H1 (cell line): ENCODE data around the gene TMEM187. TPM values are rescaled to one million over a fixed set of nuclear protein-coding genes. Genes with fewer than 3 reads are reported as not detected.

Experiments used
- RFX5 ChIP-seq: IDR thresholded peaks from 2 replicates; pipeline ENCODE4 v1.6.1; 2011; ENCODE audit warnings: low read depth, low read length, improper control_type of control experiment, borderline replicate concordance
- TBP ChIP-seq: IDR thresholded peaks from 2 replicates; pipeline ENCODE4 v1.6.1; 2011; ENCODE audit warnings: low read depth, low read length, improper control_type of control experiment
- polyA plus RNA-seq, 7 experiments: library from polyadenylated mRNA; depleted of rRNA in 3 of 7; stranded (reverse) in 5 of 7; unstranded in 2 of 7; fragments of >200 nt in 5 of 7; fragments of 200-250 nt in 2 of 7; gene quantifications; 1 replicate in 5 of 7; 2 replicates in 1 of 7; 4 replicates in 1 of 7; pipeline versions ENCODE4 v1.2.1 to v1.2.3, GENCODE V29; 2011 to 2013; ENCODE audit warnings: missing spikeins in 2 of 7, mixed read lengths in 2 of 7
- total RNA-seq: library from RNA; stranded (reverse); fragmentation: NEBNext Ultra II Directional; extraction: Animal tissue kit (Norgen Biotek cat#: 25700); gene quantifications from 2 replicates; pipeline ENCODE4 v1.2.1, GENCODE V29; 2021

TMEM187 gene
- total and polyA plus RNA-seq, 2 of the 8 experiments (the other 6 are each of a cell fraction or from before 2014, with no cell fraction given): 5.0 to 14.5 TPM

- TF ChIP-seq TBP (no peak), RFX5 (no peak)
These were observed 37.2 kb upstream of the TMEM187 start (continued) for GRCh38 chrX:153935326-153935851.
